Smooth muscle cell (in vitro differentiated cells): ENCODE data around the gene KMT2B. TPM values are rescaled to one million over a fixed set of nuclear protein-coding genes. Genes with fewer than 3 reads are reported as not detected.
"Not testable (repeated sequence)": the region's sequence is repeated elsewhere in the genome, so short reads cannot be mapped to it uniquely, and the experiment has no call there.

ENCODE experiments used
- DNase-seq: peaks from one replicate; lab custom pipeline; 2025; ENCODE audit not compliant: unreplicated experiment; lab: John Stamatoyannopoulos, UW
- H2AFZ ChIP-seq: fragments of 200-600 bp; sonication (generic); 2 replicates; pipeline ENCODE4 v1.6.0; 2016; ENCODE audit warnings: antibody characterized with exemption, low read depth, mild to moderate bottlenecking
- H3F3A ChIP-seq: fragments of 200-600 bp; sonication (generic); 2 replicates; pipeline ENCODE4 v1.6.0; 2017; ENCODE audit warnings: antibody characterized with exemption, low read depth
- H3K27ac ChIP-seq: fragments of 200-600 bp; sonication (generic); 2 replicates; pipeline ENCODE4 v1.5.1; 2016; ENCODE audit warnings: low read depth, mild to moderate bottlenecking
- H3K27me3 ChIP-seq: fragments of 200-600 bp; sonication (generic); 2 replicates; pipeline ENCODE4 v1.6.1; 2016; ENCODE audit warnings: low read depth, mild to moderate bottlenecking
- H3K36me3 ChIP-seq: fragments of 200-600 bp; sonication (generic); 2 replicates; pipeline ENCODE4 v1.5.1; 2016; ENCODE audit warnings: low read depth
- H3K4me1 ChIP-seq: fragments of 200-600 bp; sonication (generic); 2 replicates; pipeline ENCODE4 v1.5.1; 2016; ENCODE audit warnings: low read depth
- H3K4me2 ChIP-seq: fragments of 200-600 bp; sonication (generic); 2 replicates; pipeline ENCODE4 v1.6.0; 2016; ENCODE audit warnings: mild to moderate bottlenecking
- H3K4me3 ChIP-seq: fragments of 200-600 bp; sonication (generic); 2 replicates; pipeline ENCODE4 v1.5.1; 2016; ENCODE audit warnings: mild to moderate bottlenecking
- H3K79me2 ChIP-seq: fragments of 200-600 bp; sonication (generic); 2 replicates; pipeline ENCODE4 v1.6.0; 2016; ENCODE audit warnings: low read depth, mild to moderate bottlenecking
- H3K9ac ChIP-seq: fragments of 200-600 bp; sonication (generic); 2 replicates; pipeline ENCODE4 v1.6.0; 2016; ENCODE audit warnings: low read depth
- H3K9me3 ChIP-seq: fragments of 200-600 bp; sonication (generic); replicated peaks from 2 replicates; pipeline ENCODE4 v1.5.1; 2016; ENCODE audit warnings: low read depth
- H4K20me1 ChIP-seq: fragments of 200-600 bp; sonication (generic); 2 replicates; pipeline ENCODE4 v1.6.0; 2016; ENCODE audit warnings: low read depth
- CTCF ChIP-seq: fragments of 200-600 bp; sonication (generic); IDR thresholded peaks from 2 replicates; pipeline ENCODE4 v1.5.1; 2017; ENCODE audit warnings: borderline replicate concordance, mild to moderate bottlenecking, antibody characterized with exemption; ENCODE audit not compliant: insufficient read depth, poor library complexity, severe bottlenecking
- WGBS: methylation state at CpG from one replicate; pipeline ENCODE4 v1.1.7; 2016; ENCODE audit warnings: low lambda C conversion rate; 5-methylcytosine and 5-hydroxymethylcytosine counted together
- polyA plus RNA-seq: library from polyadenylated mRNA; unstranded; fragments of >200 nt; fragmentation: Nextera tagmentation; extraction: Ambion mirVana; gene quantifications from 2 replicates; pipeline ENCODE4 v1.2.1, GENCODE V29; 2016
- total RNA-seq: library from RNA; depleted of rRNA; stranded (reverse); fragments of >200 nt; gene quantifications from 2 replicates; pipeline ENCODE4 v1.2.3, GENCODE V29; 2014

Gene KMT2B
- total and polyA plus RNA-seq, 2 experiments from 2014 or later = 8.8 to 31.1 TPM

- no peak overlapping the region for H3K9ac ChIP-seq
- no peaks in the 10 kb centered on the region for H3F3A ChIP-seq
- peaks cover 25% of the 10 kb centered on the region for H4K20me1 ChIP-seq
- H3K27ac ChIP-seq = no peak overlapping the region
- no peak overlapping the region for H3K4me2 ChIP-seq
- WGBS = 98% methylated on average over 16 of the region's 16 CpGs
- no peak overlapping the region for H2AFZ ChIP-seq
- H3K36me3 ChIP-seq = peaks cover 6% of the 10 kb centered on the region
- no peaks in the 10 kb centered on the region for H3K27me3 ChIP-seq
- no peak for DNase-seq
- peaks cover 5% of the 10 kb centered on the region for H3K4me1 ChIP-seq
- H3K4me3 ChIP-seq = no peak overlapping the region
- no peak for TF ChIP-seq CTCF
- H3K9me3 ChIP-seq = no peaks in the 10 kb centered on the region
- H3K79me2 ChIP-seq = peaks cover 39% of the 10 kb centered on the region
Measured at GRCh38 chr19:35722897-35723296, 5.1 kb downstream of the KMT2B start.

- Histone ChIP-seq H2AFZ (no peak overlapping the region), H3K4me3 (no peak overlapping the region), H3K4me1 (peaks cover 5% of the 10 kb centered on the region), H3K4me2 (no peak overlapping the region), H3K9me3 (no peaks in the 10 kb centered on the region), H4K20me1 (peaks cover 22% of the 10 kb centered on the region), H3K9ac (no peak overlapping the region), H3K27me3 (no peaks in the 10 kb centered on the region), H3K79me2 (peaks cover 34% of the 10 kb centered on the region), H3K36me3 (peaks cover 6% of the 10 kb centered on the region), H3F3A (no peaks in the 10 kb centered on the region), H3K27ac (no peak overlapping the region)
- no peak for DNase-seq
- 98% methylated on average over 24 of the region's 24 CpGs for WGBS
- TF ChIP-seq CTCF = no peak
Measured at GRCh38 chr19:35723671-35724070, 5.9 kb downstream of the KMT2B start.

- H3K27me3 ChIP-seq, H3K36me3 ChIP-seq, H3K4me2 ChIP-seq, H3F3A ChIP-seq, H3K9me3 ChIP-seq, H3K9ac ChIP-seq, H3K27ac ChIP-seq, H2AFZ ChIP-seq, H3K4me1 ChIP-seq, DNase-seq, H3K4me3 ChIP-seq: not testable (repeated sequence)
- WGBS = 96% methylated on average over 7 of the region's 7 CpGs
- H3K79me2 ChIP-seq = peaks cover 29% of the 10 kb centered on the region
- H4K20me1 ChIP-seq = peaks cover 20% of the 10 kb centered on the region
Measured at GRCh38 chr19:35724132-35724531, 6.3 kb downstream of the KMT2B start.

GRCh38 chr19:35724560-35724959 lies 6.8 kb downstream of the KMT2B start:
- Histone ChIP-seq H3K9ac (no peak overlapping the region), H3K79me2 (peaks cover 25% of the 10 kb centered on the region), H4K20me1 (peaks cover 16% of the 10 kb centered on the region), H3K4me3 (no peak overlapping the region), H3K4me1 (no peaks in the 10 kb centered on the region), H2AFZ (no peak overlapping the region), H3K9me3 (no peaks in the 10 kb centered on the region), H3K36me3 (peaks cover 6% of the 10 kb centered on the region), H3K27ac (no peak overlapping the region), H3F3A (no peaks in the 10 kb centered on the region), H3K27me3 (no peaks in the 10 kb centered on the region), H3K4me2 (no peak overlapping the region)
- 98% methylated on average over 11 of the region's 12 CpGs for WGBS
- DNase-seq = no peak
- no peak for TF ChIP-seq CTCF
